Gastrocnemius medialis (tissue), 4 donors: Measurements from ENCODE around the gene GRAP2. TPM values are rescaled to one million over a fixed set of nuclear protein-coding genes. Genes with fewer than 3 reads are reported as not detected.

Experiments used
- ATAC-seq, 2 donors: fragments of 150-250 bp; one replicate each; pipeline ENCODE4 v1.9.1; 2016
- DNase-seq, 2 donors: peaks; one replicate each; pipeline ENCODE4 v3.0.0-alpha.2; 2019
- H3K27ac ChIP-seq, 4 donors: fragments of 200-600 bp; sonication (generic); 1 replicate in 1 of 4; 2 replicates in 3 of 4; pipeline ENCODE4 v1.5.1; 2016 to 2018; ENCODE audit warnings: mild to moderate bottlenecking in 2 of 4, moderate library complexity in 1 of 4
- H3K27me3 ChIP-seq, 3 donors: fragments of 200-600 bp; sonication (generic) in 2 of 3; 1 replicate in 1 of 3; 2 replicates in 2 of 3; pipeline versions ENCODE4 v1.5.1 to v1.6.0; 2016 to 2019; ENCODE audit warnings: mild to moderate bottlenecking in 1 of 3, moderate library complexity in 1 of 3
- H3K36me3 ChIP-seq, 2 donors: fragments of 200-600 bp; sonication (generic) in 1 of 2; one replicate each; pipeline ENCODE4 v1.5.1; 2017 to 2018
- H3K4me1 ChIP-seq, 2 donors: fragments of 200-600 bp; sonication (generic) in 1 of 2; one replicate each; pipeline ENCODE4 v1.5.1; 2016 to 2017; ENCODE audit warnings: mild to moderate bottlenecking in 2 of 2
- H3K4me3 ChIP-seq, 4 donors: fragments of 200-600 bp; sonication (generic) in 3 of 4; 1 replicate in 1 of 4; 2 replicates in 3 of 4; pipeline ENCODE4 v1.5.1; 2016 to 2019; ENCODE audit warnings: mild to moderate bottlenecking in 2 of 4
- H3K9me3 ChIP-seq, 3 donors: fragments of 200-600 bp; sonication (generic) in 2 of 3; 1 replicate in 1 of 3; 2 replicates in 2 of 3; pipeline ENCODE4 v1.5.1; 2016 to 2019
- CTCF ChIP-seq, 5 experiments: fragments of 450-650 bp in 3 of 5; fragments of 200-600 bp in 2 of 5; sonication (generic) in 2 of 5; IDR thresholded peaks in 4 of 5; conservative IDR thresholded peaks in 1 of 5; 1 replicate in 4 of 5; 2 replicates in 1 of 5; pipeline ENCODE4 v1.5.1; 2016 to 2019; ENCODE audit warnings: antibody characterized with exemption in 5 of 5, mild to moderate bottlenecking in 3 of 5, moderate library complexity in 3 of 5
- POLR2A ChIP-seq, 2 donors: fragments of 450-650 bp; IDR thresholded peaks; one replicate each; pipeline ENCODE4 v1.6.1; 2017; ENCODE audit warnings: antibody characterized with exemption in 2 of 2, mild to moderate bottlenecking in 2 of 2, moderate library complexity in 2 of 2
- in situ Hi-C, 4 donors: fragments of 200-750 bp; cut with MboI; loops; one replicate each; pipeline versions ENCODE4 v1.15.0 to v1.8.0; 2017; ENCODE audit warnings: low sequenced_read_pairs in 4 of 4
- intact Hi-C: fragments of 100-400 bp; cut with DNase I; formaldehyde crosslinking; loops from one replicate; pipeline ENCODE4 v1.15.1; 2023; ENCODE audit warnings: low total_unique reads
- total RNA-seq, 4 donors: library from RNA; depleted of rRNA; stranded (reverse); fragments of >200 nt; gene quantifications; one replicate each; pipeline versions ENCODE4 v1.1.0 to v1.2.3, GENCODE V29; 2016

GRAP2 gene
- total RNA-seq, 4 donors from 2014 or later: 0.07 to 0.97 TPM; not detected in 2

GRCh38 chr22:39925273-39925672 is 24.4 kb downstream of the GRAP2 start:
- TF ChIP-seq POLR2A (IDR thresholded peaks at IDR 0.05) (no peak), CTCF (IDR thresholded peaks at IDR 0.05 in 4 of 5, conservative IDR thresholded peaks at IDR 0.05 in 1 of 5) (no peak)
- no peak for ATAC-seq
- Histone ChIP-seq H3K4me1 (no peaks in the 10 kb centered on the region), H3K4me3 (no peak overlapping the region), H3K27me3 (peaks cover 27 to 44% (median 37%) of the 10 kb centered on the region in 3 donors), H3K27ac (no peak overlapping the region), H3K9me3 (no peaks in the 10 kb centered on the region), H3K36me3 (no peaks in the 10 kb centered on the region)
- in situ Hi-C loops: no loop called here
- intact Hi-C loops: no loop called here
- no peak for DNase-seq

GRCh38 chr22:39925909-39926679 is 25.2 kb downstream of the GRAP2 start:
- no peak overlapping the region for H3K4me3 ChIP-seq

GRCh38 chr22:39926753-39927152 is 25.9 kb downstream of the GRAP2 start:
- Histone ChIP-seq H3K36me3 (no peaks in the 10 kb centered on the region), H3K9me3 (no peaks in the 10 kb centered on the region), H3K4me3 (no peak overlapping the region), H3K27ac (no peak overlapping the region), H3K27me3 (peaks cover 34 to 52% (median 35%) of the 10 kb centered on the region in 3 donors), H3K4me1 (no peaks in the 10 kb centered on the region)
- in situ Hi-C loops: no loop called here
- DNase-seq (no peak), ATAC-seq (no peak)
- intact Hi-C loops: no loop called here
- TF ChIP-seq CTCF (IDR thresholded peaks at IDR 0.05 in 4 of 5, conservative IDR thresholded peaks at IDR 0.05 in 1 of 5) (no peak), POLR2A (IDR thresholded peaks at IDR 0.05) (no peak)

More at GRCh38 chr22:39925909-39926679, 25.2 kb downstream of the GRAP2 start:
- no peak overlapping the region for H3K27ac ChIP-seq
- DNase-seq: no peak
- H3K9me3 ChIP-seq: no peaks in the 10 kb centered on the region
- TF ChIP-seq POLR2A (IDR thresholded peaks at IDR 0.05) (no peak), CTCF (IDR thresholded peaks at IDR 0.05 in 4 of 5, conservative IDR thresholded peaks at IDR 0.05 in 1 of 5) (no peak)
- no peaks in the 10 kb centered on the region for H3K4me1 ChIP-seq
- no peak for ATAC-seq
- in situ Hi-C loops (no loop called here), intact Hi-C loops (no loop called here)
- H3K27me3 ChIP-seq: peaks cover 31 to 51% (median 38%) of the 10 kb centered on the region in 3 donors
- H3K36me3 ChIP-seq: no peaks in the 10 kb centered on the region

GRCh38 chr22:39927544-39927943 is 26.7 kb downstream of the GRAP2 start:
- intact Hi-C loops (no loop called here), in situ Hi-C loops (no loop called here)
- Histone ChIP-seq H3K4me1 (no peaks in the 10 kb centered on the region), H3K9me3 (no peaks in the 10 kb centered on the region), H3K36me3 (no peaks in the 10 kb centered on the region), H3K4me3 (no peak overlapping the region), H3K27ac (no peak overlapping the region), H3K27me3 (peaks cover 30 to 52% (median 36%) of the 10 kb centered on the region in 3 donors)
- no peak for TF ChIP-seq CTCF (IDR thresholded peaks at IDR 0.05 in 4 of 5, conservative IDR thresholded peaks at IDR 0.05 in 1 of 5)
- TF ChIP-seq POLR2A (IDR thresholded peaks at IDR 0.05): no peak
- ATAC-seq (no peak), DNase-seq (no peak)
